ENCODE data around the gene ZNF101. TPM values are rescaled to one million over a fixed set of nuclear protein-coding genes. Genes with fewer than 3 reads are reported as not detected.
"Not testable (repeated sequence)": the region's sequence is repeated elsewhere in the genome, so short reads cannot be mapped to it uniquely, and the experiment has no call there.

ZNF101 gene
- total and polyA plus RNA-seq, 4 donors: 7.4 to 12.4 (median 10.4) TPM

DNA sequence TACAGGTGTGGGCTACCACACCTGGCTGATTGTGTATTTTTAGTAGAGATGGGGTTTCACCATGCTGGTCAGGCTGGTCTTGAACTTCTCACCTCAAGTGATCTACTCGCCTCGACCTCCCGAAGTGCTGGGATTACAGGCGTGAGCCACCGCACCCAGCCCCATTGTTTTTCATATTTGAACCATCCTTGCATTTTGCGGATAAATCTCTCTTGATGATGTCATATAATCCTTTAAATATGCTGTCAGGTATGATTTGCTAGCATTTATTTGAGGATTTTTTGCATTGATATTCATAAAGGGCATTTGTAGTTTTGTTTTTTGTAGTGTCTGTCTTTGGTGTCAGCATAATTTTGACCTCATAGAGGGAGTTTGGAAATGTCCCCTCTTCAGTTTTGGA lies 5.7 kb downstream of the ZNF101 start:
- Histone ChIP-seq H3K4me1 (ENCODE audit: control insufficient read depth in 5 of 5, insufficient read depth in 5 of 5, low read length in 5 of 5) (peaks cover 0 to 11% (median 4%) of the 10 kb centered on the region in 5 donors), H3K4me3 (no peak overlapping the region), H3K27me3 (ENCODE audit: control insufficient read depth in 3 of 3, insufficient read depth in 3 of 3, low read length in 2 of 3) (no peaks in the 10 kb centered on the region), H3K36me3 (ENCODE audit: control insufficient read depth in 4 of 4, insufficient read depth in 4 of 4, low read length in 4 of 4) (peaks cover 10 to 20% (median 13%) of the 10 kb centered on the region in 4 donors), H3K9ac (ENCODE audit: insufficient read depth in 1 of 2, low read length in 2 of 2) (no peak overlapping the region), H3K9me3 (ENCODE audit: control insufficient read depth in 4 of 4, insufficient read depth in 3 of 4, low read length in 3 of 4) (peaks cover 0 to 21% (median 1%) of the 10 kb centered on the region in 4 donors), H3K27ac (ENCODE audit: low read depth in 1 of 2, low read length in 1 of 2) (no peak overlapping the region)
- no peak for ATAC-seq (ENCODE audit: insufficient read depth, low FRiP score)
- DNase-seq: no peak
- TF ChIP-seq CTCF (IDR thresholded peaks at IDR 0.05; ENCODE audit: control extremely low read depth, extremely low read depth): no peak
- 98 to 99% methylated on average over 6 of the region's 6 CpGs for WGBS, 2 donors

GRCh38 chr19:19677579-19677978 lies 8.9 kb downstream of the ZNF101 start:
- ATAC-seq (ENCODE audit: insufficient read depth, low FRiP score): no peak
- H3K36me3 ChIP-seq (ENCODE audit: control insufficient read depth in 4 of 4, insufficient read depth in 4 of 4, low read length in 4 of 4): peaks cover 18 to 30% (median 21%) of the 10 kb centered on the region in 4 donors

GRCh38 chr19:19679176-19680073 lies 10.8 kb downstream of the ZNF101 start:
- no peak for ATAC-seq (ENCODE audit: insufficient read depth, low FRiP score)
- peaks cover 18 to 30% (median 21%) of the 10 kb centered on the region in 4 donors for H3K36me3 ChIP-seq (ENCODE audit: control insufficient read depth in 4 of 4, insufficient read depth in 4 of 4, low read length in 4 of 4)
- WGBS, 2 donors: 98 to 99% methylated on average over 20 of the region's 20 CpGs

More at GRCh38 chr19:19677579-19677978, 8.9 kb downstream of the ZNF101 start:
- peaks cover 0 to 34% (median 1%) of the 10 kb centered on the region in 4 donors for H3K9me3 ChIP-seq (ENCODE audit: control insufficient read depth in 4 of 4, insufficient read depth in 3 of 4, low read length in 3 of 4)
- H3K4me3 ChIP-seq: no peak overlapping the region
- 95 to 99% methylated on average over 7 of the region's 7 CpGs for WGBS, 2 donors
- no peak overlapping the region for H3K27ac ChIP-seq (ENCODE audit: low read depth in 1 of 2, low read length in 1 of 2)
- no peak overlapping the region for H3K9ac ChIP-seq (ENCODE audit: insufficient read depth in 1 of 2, low read length in 2 of 2)
- no peak for TF ChIP-seq CTCF (IDR thresholded peaks at IDR 0.05; ENCODE audit: control extremely low read depth, extremely low read depth)
- H3K4me1 ChIP-seq (ENCODE audit: control insufficient read depth in 5 of 5, insufficient read depth in 5 of 5, low read length in 5 of 5): no peaks in the 10 kb centered on the region
- DNase-seq: no peak
- H3K27me3 ChIP-seq (ENCODE audit: control insufficient read depth in 3 of 3, insufficient read depth in 3 of 3, low read length in 2 of 3): no peaks in the 10 kb centered on the region

GRCh38 chr19:19686119-19686518 lies 17.5 kb downstream of the ZNF101 start:
- WGBS, 2 donors: 98% methylated on average over 15 of the region's 15 CpGs
- DNase-seq: not testable (repeated sequence)

More at GRCh38 chr19:19679176-19680073, 10.8 kb downstream of the ZNF101 start:
- Histone ChIP-seq H3K4me1 (ENCODE audit: control insufficient read depth in 5 of 5, insufficient read depth in 5 of 5, low read length in 5 of 5) (no peaks in the 10 kb centered on the region), H3K4me3 (no peak overlapping the region), H3K27me3 (ENCODE audit: control insufficient read depth in 3 of 3, insufficient read depth in 3 of 3, low read length in 2 of 3) (no peaks in the 10 kb centered on the region), H3K9ac (ENCODE audit: insufficient read depth in 1 of 2, low read length in 2 of 2) (no peak overlapping the region), H3K9me3 (ENCODE audit: control insufficient read depth in 4 of 4, insufficient read depth in 3 of 4, low read length in 3 of 4) (peaks cover 0 to 34% (median 1%) of the 10 kb centered on the region in 4 donors), H3K27ac (ENCODE audit: low read depth in 1 of 2, low read length in 1 of 2) (no peak overlapping the region)
- no peak for DNase-seq
- TF ChIP-seq CTCF (IDR thresholded peaks at IDR 0.05; ENCODE audit: control extremely low read depth, extremely low read depth): no peak

More at GRCh38 chr19:19686119-19686518, 17.5 kb downstream of the ZNF101 start:
- H3K9me3 ChIP-seq (ENCODE audit: control insufficient read depth in 4 of 4, insufficient read depth in 3 of 4, low read length in 3 of 4): peaks cover 0 to 17% (median 3%) of the 10 kb centered on the region in 4 donors
- ATAC-seq (ENCODE audit: insufficient read depth, low FRiP score); H3K4me3 ChIP-seq; H3K4me1 ChIP-seq (ENCODE audit: control insufficient read depth in 5 of 5, insufficient read depth in 5 of 5, low read length in 5 of 5); H3K9ac ChIP-seq (ENCODE audit: insufficient read depth in 1 of 2, low read length in 2 of 2); H3K36me3 ChIP-seq (ENCODE audit: control insufficient read depth in 4 of 4, insufficient read depth in 4 of 4, low read length in 4 of 4); H3K27ac ChIP-seq (ENCODE audit: low read depth in 1 of 2, low read length in 1 of 2); H3K27me3 ChIP-seq (ENCODE audit: control insufficient read depth in 3 of 3, insufficient read depth in 3 of 3, low read length in 2 of 3): not testable (repeated sequence)
